ENCODE data around the gene GPR15.

The GPR15 gene

GRCh38 chr3:98530676-98531075, 1.1 kb upstream of the GPR15 start:
- no peak for DNase-seq (ENCODE audit: low spot score)

- DNase-seq (ENCODE audit: low spot score): no peak
These were observed 478 bp downstream of the GPR15 start for GRCh38 chr3:98532275-98532637.

GRCh38 chr3:98532709-98533571, 1.2 kb downstream of the GPR15 start:
- DNase-seq (ENCODE audit: low spot score): no peak

- DNase-seq (ENCODE audit: low spot score): no peak
These were observed 2.4 kb downstream of the GPR15 start for GRCh38 chr3:98534168-98534567.

- DNase-seq (ENCODE audit: low spot score): no peak
These were observed 3.0 kb downstream of the GPR15 start for GRCh38 chr3:98534734-98535133.

GRCh38 chr3:98536456-98537017, 4.8 kb downstream of the GPR15 start:
- no peak for DNase-seq (ENCODE audit: low spot score)

- DNase-seq (ENCODE audit: low spot score): no peak
These were observed 8.6 kb downstream of the GPR15 start for GRCh38 chr3:98540346-98540745.

- DNase-seq (ENCODE audit: low spot score): no peak
These were observed 9.9 kb downstream of the GPR15 start for GRCh38 chr3:98541695-98542094.

GRCh38 chr3:98542623-98543022, 10.8 kb downstream of the GPR15 start:
- DNase-seq (ENCODE audit: low spot score): no peak

- DNase-seq (ENCODE audit: low spot score): no peak
These were observed 14.2 kb downstream of the GPR15 start for GRCh38 chr3:98545940-98546339.

GRCh38 chr3:98548544-98548943, 16.8 kb downstream of the GPR15 start:
- no peak for DNase-seq (ENCODE audit: low spot score)

- DNase-seq (ENCODE audit: low spot score): no peak
These were observed 19.1 kb downstream of the GPR15 start for GRCh38 chr3:98550833-98551232.

GRCh38 chr3:98551236-98551635, 19.5 kb downstream of the GPR15 start:
- no peak for DNase-seq (ENCODE audit: low spot score)

GRCh38 chr3:98551754-98552153, 20.0 kb downstream of the GPR15 start:
- no peak for DNase-seq (ENCODE audit: low spot score)

- no peak for DNase-seq (ENCODE audit: low spot score)
These were observed 20.6 kb downstream of the GPR15 start for GRCh38 chr3:98552232-98553020.

GRCh38 chr3:98553021-98553563, 21.3 kb downstream of the GPR15 start:
- no peak for DNase-seq (ENCODE audit: low spot score)

- DNase-seq (ENCODE audit: low spot score): no peak
These were observed 22.0 kb downstream of the GPR15 start for GRCh38 chr3:98553753-98554152.

GRCh38 chr3:98554580-98554979, 22.8 kb downstream of the GPR15 start:
- no peak for DNase-seq (ENCODE audit: low spot score)

- no peak for DNase-seq (ENCODE audit: low spot score)
These were observed 23.2 kb downstream of the GPR15 start for GRCh38 chr3:98555025-98555379.

- DNase-seq (ENCODE audit: low spot score): no peak
These were observed 24.7 kb downstream of the GPR15 start for GRCh38 chr3:98556164-98557130.

GRCh38 chr3:98557324-98558010, 25.7 kb downstream of the GPR15 start:
- no peak for DNase-seq (ENCODE audit: low spot score)
